Neural cell (in vitro differentiated cells): ENCODE data around the gene CPB2.

ENCODE experiments used
- EP300 ChIP-seq: fragments of 450-650 bp; conservative IDR thresholded peaks from 2 replicates; pipeline ENCODE4 v1.6.1; 2014; ENCODE audit warnings: antibody characterized with exemption, mild to moderate bottlenecking, moderate library complexity; ENCODE audit not compliant: poor library complexity, severe bottlenecking
- POLR2AphosphoS5 ChIP-seq: IDR thresholded peaks from 2 replicates; pipeline ENCODE4 v1.6.1; 2012
- RAD21 ChIP-seq: fragments of 450-650 bp; conservative IDR thresholded peaks from 2 replicates; pipeline ENCODE4 v1.6.1; 2014; ENCODE audit warnings: antibody characterized with exemption, mild to moderate bottlenecking, moderate library complexity
- SMC3 ChIP-seq: fragments of 450-650 bp; conservative IDR thresholded peaks from 2 replicates; pipeline ENCODE4 v1.6.1; 2014; ENCODE audit warnings: antibody characterized with exemption, mild to moderate bottlenecking, moderate library complexity; ENCODE audit not compliant: poor library complexity
- TAF1 ChIP-seq: IDR thresholded peaks from 2 replicates; pipeline ENCODE4 v1.6.1; 2012; ENCODE audit warnings: low read depth
- TF ChIP-seq, protein P1 (sequence below): fragments of 450-650 bp; IDR thresholded peaks from 2 replicates; pipeline ENCODE4 v1.5.1; 2014; ENCODE audit warnings: antibody characterized with exemption, mild to moderate bottlenecking, moderate library complexity; ENCODE audit not compliant: poor library complexity, severe bottlenecking
- TF ChIP-seq, protein P2 (sequence below): IDR thresholded peaks from 2 replicates; pipeline ENCODE4 v1.6.1; 2012; ENCODE audit warnings: borderline replicate concordance

DNA sequence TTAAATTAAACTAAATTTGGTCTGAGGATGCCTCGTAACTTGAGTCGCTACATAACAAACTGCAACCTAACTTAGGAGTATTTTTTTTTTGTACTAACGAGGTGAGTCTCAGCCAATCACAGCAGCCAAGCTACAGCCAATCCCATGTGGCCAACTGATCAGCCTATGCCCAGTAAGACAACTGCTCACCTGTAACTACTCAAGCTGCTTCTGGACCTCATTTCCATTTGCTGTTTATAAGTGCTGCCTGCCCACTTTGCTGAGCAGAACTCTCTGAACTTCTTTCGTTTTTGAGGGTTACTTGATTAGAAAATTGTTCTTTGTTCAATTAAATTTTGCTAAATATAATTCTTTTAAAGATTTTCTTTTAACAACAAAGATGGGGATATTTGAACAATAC, 3.8 kb downstream of the CPB2 start:
- TF ChIP-seq, protein P1, sequence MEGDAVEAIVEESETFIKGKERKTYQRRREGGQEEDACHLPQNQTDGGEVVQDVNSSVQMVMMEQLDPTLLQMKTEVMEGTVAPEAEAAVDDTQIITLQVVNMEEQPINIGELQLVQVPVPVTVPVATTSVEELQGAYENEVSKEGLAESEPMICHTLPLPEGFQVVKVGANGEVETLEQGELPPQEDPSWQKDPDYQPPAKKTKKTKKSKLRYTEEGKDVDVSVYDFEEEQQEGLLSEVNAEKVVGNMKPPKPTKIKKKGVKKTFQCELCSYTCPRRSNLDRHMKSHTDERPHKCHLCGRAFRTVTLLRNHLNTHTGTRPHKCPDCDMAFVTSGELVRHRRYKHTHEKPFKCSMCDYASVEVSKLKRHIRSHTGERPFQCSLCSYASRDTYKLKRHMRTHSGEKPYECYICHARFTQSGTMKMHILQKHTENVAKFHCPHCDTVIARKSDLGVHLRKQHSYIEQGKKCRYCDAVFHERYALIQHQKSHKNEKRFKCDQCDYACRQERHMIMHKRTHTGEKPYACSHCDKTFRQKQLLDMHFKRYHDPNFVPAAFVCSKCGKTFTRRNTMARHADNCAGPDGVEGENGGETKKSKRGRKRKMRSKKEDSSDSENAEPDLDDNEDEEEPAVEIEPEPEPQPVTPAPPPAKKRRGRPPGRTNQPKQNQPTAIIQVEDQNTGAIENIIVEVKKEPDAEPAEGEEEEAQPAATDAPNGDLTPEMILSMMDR = no peak
- TF ChIP-seq TAF1 = no peak
- no peak for TF ChIP-seq SMC3
- TF ChIP-seq EP300 = no peak
- no peak for TF ChIP-seq RAD21
- TF ChIP-seq, protein P2, sequence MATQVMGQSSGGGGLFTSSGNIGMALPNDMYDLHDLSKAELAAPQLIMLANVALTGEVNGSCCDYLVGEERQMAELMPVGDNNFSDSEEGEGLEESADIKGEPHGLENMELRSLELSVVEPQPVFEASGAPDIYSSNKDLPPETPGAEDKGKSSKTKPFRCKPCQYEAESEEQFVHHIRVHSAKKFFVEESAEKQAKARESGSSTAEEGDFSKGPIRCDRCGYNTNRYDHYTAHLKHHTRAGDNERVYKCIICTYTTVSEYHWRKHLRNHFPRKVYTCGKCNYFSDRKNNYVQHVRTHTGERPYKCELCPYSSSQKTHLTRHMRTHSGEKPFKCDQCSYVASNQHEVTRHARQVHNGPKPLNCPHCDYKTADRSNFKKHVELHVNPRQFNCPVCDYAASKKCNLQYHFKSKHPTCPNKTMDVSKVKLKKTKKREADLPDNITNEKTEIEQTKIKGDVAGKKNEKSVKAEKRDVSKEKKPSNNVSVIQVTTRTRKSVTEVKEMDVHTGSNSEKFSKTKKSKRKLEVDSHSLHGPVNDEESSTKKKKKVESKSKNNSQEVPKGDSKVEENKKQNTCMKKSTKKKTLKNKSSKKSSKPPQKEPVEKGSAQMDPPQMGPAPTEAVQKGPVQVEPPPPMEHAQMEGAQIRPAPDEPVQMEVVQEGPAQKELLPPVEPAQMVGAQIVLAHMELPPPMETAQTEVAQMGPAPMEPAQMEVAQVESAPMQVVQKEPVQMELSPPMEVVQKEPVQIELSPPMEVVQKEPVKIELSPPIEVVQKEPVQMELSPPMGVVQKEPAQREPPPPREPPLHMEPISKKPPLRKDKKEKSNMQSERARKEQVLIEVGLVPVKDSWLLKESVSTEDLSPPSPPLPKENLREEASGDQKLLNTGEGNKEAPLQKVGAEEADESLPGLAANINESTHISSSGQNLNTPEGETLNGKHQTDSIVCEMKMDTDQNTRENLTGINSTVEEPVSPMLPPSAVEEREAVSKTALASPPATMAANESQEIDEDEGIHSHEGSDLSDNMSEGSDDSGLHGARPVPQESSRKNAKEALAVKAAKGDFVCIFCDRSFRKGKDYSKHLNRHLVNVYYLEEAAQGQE = no peak
- no peak for TF ChIP-seq POLR2AphosphoS5
